Neutrophil (primary cell): Measurements from ENCODE around the gene CMBL.
"Not testable (repeated sequence)": the region's sequence is repeated elsewhere in the genome, so short reads cannot be mapped to it uniquely, and the experiment has no call there.

Source experiments
- H3K27ac ChIP-seq: fragments of 200-600 bp; sonication (generic); 2 replicates; pipeline ENCODE4 v1.5.1; 2016; ENCODE audit warnings: mild to moderate bottlenecking, moderate library complexity
- H3K27me3 ChIP-seq: fragments of 200-600 bp; sonication (generic); 2 replicates; pipeline ENCODE4 v1.6.0; 2016; ENCODE audit warnings: mild to moderate bottlenecking
- H3K36me3 ChIP-seq: fragments of 200-600 bp; sonication (generic); 2 replicates; pipeline ENCODE4 v1.5.1; 2017
- H3K4me1 ChIP-seq, 2 experiments: fragments of 200-600 bp in 1 of 2; sonication (generic) in 1 of 2; 1 replicate in 1 of 2; 2 replicates in 1 of 2; pipeline versions ENCODE4 v1.5.1 to v1.6.1; 2013 to 2016; ENCODE audit warnings: low read depth in 1 of 2, low read length in 1 of 2, mild to moderate bottlenecking in 1 of 2, moderate library complexity in 1 of 2; ENCODE audit not compliant: control insufficient read depth in 1 of 2, insufficient read depth in 1 of 2
- H3K4me3 ChIP-seq, 2 experiments: fragments of 200-600 bp in 1 of 2; sonication (generic) in 1 of 2; 1 replicate in 1 of 2; 2 replicates in 1 of 2; pipeline ENCODE4 v1.5.1; 2013 to 2016; ENCODE audit warnings: low read depth in 1 of 2, low read length in 1 of 2, mild to moderate bottlenecking in 1 of 2, moderate library complexity in 1 of 2
- H3K9me3 ChIP-seq: fragments of 200-600 bp; sonication (generic); 2 replicates; pipeline ENCODE4 v1.5.1; 2016
- CTCF ChIP-seq: fragments of 200-600 bp; sonication (generic); IDR thresholded peaks from 2 replicates; pipeline ENCODE4 v1.5.1; 2016; ENCODE audit warnings: antibody characterized with exemption

Gene CMBL

GRCh38 chr5:10352430-10353240, 44.9 kb upstream of the CMBL start:
- Histone ChIP-seq H3K27me3 (no peaks in the 10 kb centered on the region), H3K4me1 (peaks cover 30 to 48% of the 10 kb centered on the region in 2 experiments), H3K9me3 (no peaks in the 10 kb centered on the region), H3K36me3 (no peaks in the 10 kb centered on the region), H3K4me3 (peak overlapping the region; percentile 85 to 87), H3K27ac (peak overlapping the region; percentile 93)
- no peak for TF ChIP-seq CTCF

- TF ChIP-seq CTCF, result no peak
- Histone ChIP-seq H3K4me1 (peaks cover 30 to 47% of the 10 kb centered on the region in 2 experiments), H3K4me3 (no peak overlapping the region), H3K9me3 (no peaks in the 10 kb centered on the region), H3K27me3 (no peaks in the 10 kb centered on the region), H3K36me3 (no peaks in the 10 kb centered on the region), H3K27ac (peak overlapping the region; percentile 93)
Measured at GRCh38 chr5:10351919-10352318, 44.2 kb upstream of the CMBL start.

- Histone ChIP-seq H3K27me3 (no peaks in the 10 kb centered on the region), H3K36me3 (no peaks in the 10 kb centered on the region), H3K4me3 (no peak overlapping the region), H3K27ac (peak overlapping the region; percentile 93), H3K9me3 (no peaks in the 10 kb centered on the region), H3K4me1 (peaks cover 30 to 42% of the 10 kb centered on the region in 2 experiments)
- no peak for TF ChIP-seq CTCF
Measured at GRCh38 chr5:10351199-10351905, 43.6 kb upstream of the CMBL start.

- peaks cover 11 to 19% of the 10 kb centered on the region in 2 experiments for H3K4me1 ChIP-seq
- no peak overlapping the region for H3K27ac ChIP-seq
- H3K4me3 ChIP-seq, result no peak overlapping the region
- H3K27me3 ChIP-seq, result no peaks in the 10 kb centered on the region
- H3K9me3 ChIP-seq, result no peaks in the 10 kb centered on the region
- no peaks in the 10 kb centered on the region for H3K36me3 ChIP-seq
- TF ChIP-seq CTCF, result no peak
Measured at GRCh38 chr5:10348258-10348657, 40.6 kb upstream of the CMBL start.

GRCh38 chr5:10344461-10345106, 36.9 kb upstream of the CMBL start:
- not testable (repeated sequence) for H3K9me3 ChIP-seq, H3K4me1 ChIP-seq, H3K27me3 ChIP-seq, H3K36me3 ChIP-seq, H3K27ac ChIP-seq, H3K4me3 ChIP-seq
